ENCODE data around the gene ACSS1.

ACSS1 gene

GRCh38 chr20:24960302-24960801 is 97.6 kb downstream of the ACSS1 start:
- no peak for DNase-seq (ENCODE audit: low read depth in 2 of 2, low spot score in 1 of 2)

- no peak for DNase-seq (ENCODE audit: low read depth in 2 of 2, low spot score in 1 of 2)
These were observed 98.2 kb downstream of the ACSS1 start for GRCh38 chr20:24959591-24960301.

DNA sequence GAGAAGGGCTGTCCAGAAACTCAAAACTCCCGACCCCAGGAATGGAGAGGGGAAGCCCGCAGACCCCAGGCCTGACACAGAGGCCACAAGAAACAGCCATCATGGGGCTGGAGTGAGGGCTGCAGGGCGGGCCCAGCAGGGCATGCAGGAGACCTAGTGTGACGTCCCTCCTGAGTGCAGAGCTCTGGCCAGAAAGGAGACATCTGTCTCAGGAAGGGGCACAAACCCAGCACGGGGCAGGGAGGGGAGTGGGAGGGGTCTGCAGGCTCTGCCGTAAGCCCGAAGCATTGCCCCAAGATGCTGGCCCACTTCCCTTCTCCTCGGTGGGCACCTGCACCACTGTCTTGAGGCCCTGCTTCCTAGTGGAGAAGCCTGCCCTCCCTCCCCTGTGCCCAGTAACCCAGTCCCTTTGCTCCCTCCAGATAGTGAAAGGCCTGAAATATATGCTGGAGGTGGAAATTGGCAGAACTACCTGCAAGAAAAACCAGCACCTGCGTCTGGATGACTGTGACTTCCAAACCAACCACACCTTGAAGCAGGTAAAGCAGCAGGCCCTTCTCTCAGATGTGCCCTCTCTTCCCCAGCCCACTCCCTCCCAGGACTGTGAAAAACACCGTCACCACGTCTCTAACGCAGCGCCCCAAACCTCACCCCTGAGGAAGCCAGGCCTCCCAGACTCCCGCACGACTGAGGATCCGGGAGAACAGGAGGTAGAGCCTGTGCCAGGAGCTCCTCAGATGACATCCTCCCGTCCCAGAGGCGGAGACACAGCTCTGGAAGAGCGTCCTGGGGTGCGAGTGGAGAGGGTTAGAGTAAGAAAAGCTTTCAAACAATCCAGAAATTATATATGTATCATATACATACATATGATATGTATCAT is 99.2 kb downstream of the ACSS1 start:
- no peak for DNase-seq (ENCODE audit: low read depth in 2 of 2, low spot score in 1 of 2)

GRCh38 chr20:24957326-24958016 is 100.5 kb downstream of the ACSS1 start:
- no peak for DNase-seq (ENCODE audit: low read depth in 2 of 2, low spot score in 1 of 2)
